Sigmoid colon (tissue), 7 donors: ENCODE results near the gene TSPAN18. TPM values are rescaled to one million over a fixed set of nuclear protein-coding genes. Genes with fewer than 3 reads are reported as not detected.

Experiments
- DNase-seq: peaks from one replicate; pipeline ENCODE4 v3.0.0-alpha.2; 2019
- H3K27ac ChIP-seq, 4 donors: fragments of 200-600 bp; sonication (generic); one replicate each; pipeline ENCODE4 v1.5.1; 2016 to 2019; ENCODE audit warnings: mild to moderate bottlenecking in 1 of 4
- H3K27me3 ChIP-seq, 3 donors: fragments of 200-600 bp; sonication (generic); one replicate each; pipeline ENCODE4 v1.5.1; 2019; ENCODE audit warnings: mild to moderate bottlenecking in 1 of 3
- H3K36me3 ChIP-seq, 4 donors: fragments of 200-600 bp; sonication (generic); one replicate each; pipeline ENCODE4 v1.5.1; 2016 to 2019
- H3K4me1 ChIP-seq, 4 donors: fragments of 200-600 bp; sonication (generic); one replicate each; pipeline ENCODE4 v1.5.1; 2017 to 2019
- H3K4me3 ChIP-seq, 4 donors: fragments of 200-600 bp; sonication (generic); one replicate each; pipeline ENCODE4 v1.5.1; 2017 to 2019; ENCODE audit warnings: mild to moderate bottlenecking in 2 of 4, moderate library complexity in 1 of 4
- H3K9me3 ChIP-seq, 4 donors: fragments of 200-600 bp in 3 of 4; sonication (generic) in 3 of 4; one replicate each; pipeline versions ENCODE4 v1.5.1 to v1.6.1; 2013 to 2019
- EP300 ChIP-seq, 4 donors: sonication (generic); formaldehyde crosslinking; IDR thresholded peaks; one replicate each; pipeline ENCODE4 v1.6.1; 2017; ENCODE audit warnings: antibody characterized with exemption in 4 of 4
- POLR2A ChIP-seq, 2 donors: fragments of 450-650 bp; IDR thresholded peaks; one replicate each; pipeline ENCODE4 v1.6.1; 2016; ENCODE audit warnings: antibody characterized with exemption in 2 of 2, mild to moderate bottlenecking in 2 of 2, moderate library complexity in 2 of 2
- POLR2AphosphoS5 ChIP-seq, 4 donors: sonication (generic); formaldehyde crosslinking; IDR thresholded peaks; one replicate each; pipeline ENCODE4 v1.6.1; 2017; ENCODE audit warnings: antibody characterized with exemption in 4 of 4
- WGBS, 2 donors: extraction: QIAGEN DNeasy Blood & Tissue Kit; methylation state at CpG; one replicate each; pipeline ENCODE4 v1.1.7; 2013; 5-methylcytosine and 5-hydroxymethylcytosine counted together
- intact Hi-C: fragments of 100-400 bp; cut with DNase I; formaldehyde crosslinking; loops from one replicate; pipeline ENCODE4 v1.15.1; 2023
- polyA plus RNA-seq, 3 donors: library from polyadenylated mRNA; stranded (reverse); fragments of 200-250 nt; gene quantifications; one replicate each; pipeline ENCODE4 v1.2.3, GENCODE V29; 2013
- total RNA-seq, 4 donors: library from RNA; depleted of rRNA; stranded (reverse); fragments of >200 nt; gene quantifications; one replicate each; pipeline ENCODE4 v1.1.0, GENCODE V29; 2016
- TF ChIP-seq, protein P1 (sequence below), 4 experiments: fragments of 450-650 bp in 3 of 4; fragments of 200-600 bp in 1 of 4; IDR thresholded peaks; one replicate each; pipeline ENCODE4 v1.5.1; 2016 to 2019; ENCODE audit warnings: antibody characterized with exemption in 4 of 4, mild to moderate bottlenecking in 3 of 4, moderate library complexity in 2 of 4
- donor health status: healthy with polysubstance abuse.
- donor health status: Bipolar disorder and iron deficiency.
- donor health status: healthy.

TSPAN18 gene
- total and polyA plus RNA-seq, 7 donors: 0.23 to 75.3 (median 13.8) TPM

DNA sequence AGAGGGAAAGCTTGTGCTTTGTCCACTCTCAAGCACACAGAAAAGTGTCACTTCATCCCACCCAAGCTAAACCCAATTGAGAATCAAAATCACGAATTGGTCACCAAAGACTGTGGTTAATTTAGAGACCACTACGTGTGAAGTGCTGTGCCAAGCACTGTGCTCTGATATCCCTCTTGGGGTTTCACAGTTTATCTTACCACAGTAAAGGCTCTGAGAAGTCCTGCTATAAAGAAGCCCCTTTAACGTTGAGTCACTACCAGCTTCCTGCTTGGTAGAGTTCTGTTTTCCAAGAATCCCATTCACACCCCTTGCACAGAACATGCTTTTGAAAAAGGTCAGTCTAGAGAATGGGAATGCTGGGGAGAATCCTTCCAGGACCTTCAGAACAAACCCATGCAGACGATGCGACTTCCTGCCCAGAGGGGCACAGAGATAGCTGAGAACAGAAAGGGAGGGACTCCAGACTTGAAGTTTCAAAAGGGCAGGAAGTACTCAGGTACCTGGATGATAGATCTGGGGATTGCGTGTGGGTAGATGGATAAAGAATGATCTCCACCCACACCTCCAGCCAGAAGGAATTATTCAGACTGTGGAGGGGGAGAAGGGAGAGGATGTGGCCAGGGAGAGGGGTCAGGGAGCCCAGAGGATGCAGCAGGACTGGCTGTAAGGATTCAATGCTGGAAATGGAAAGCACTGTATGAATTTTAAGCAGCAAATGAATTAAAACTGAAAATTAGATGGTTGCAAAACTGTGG lies 18.1 kb upstream of the TSPAN18 start:
- Histone ChIP-seq H3K36me3 (no peaks in the 10 kb centered on the region), H3K27me3 (no peaks in the 10 kb centered on the region), H3K4me1 (no peaks in the 10 kb centered on the region), H3K27ac (no peak overlapping the region), H3K9me3 (peaks cover 0 to 2% (median 0%) of the 10 kb centered on the region in 4 donors), H3K4me3 (no peak overlapping the region)
- no peak for TF ChIP-seq EP300 (IDR thresholded peaks at IDR 0.05)
- no peak for TF ChIP-seq POLR2A (IDR thresholded peaks at IDR 0.05)
- TF ChIP-seq, protein P1, sequence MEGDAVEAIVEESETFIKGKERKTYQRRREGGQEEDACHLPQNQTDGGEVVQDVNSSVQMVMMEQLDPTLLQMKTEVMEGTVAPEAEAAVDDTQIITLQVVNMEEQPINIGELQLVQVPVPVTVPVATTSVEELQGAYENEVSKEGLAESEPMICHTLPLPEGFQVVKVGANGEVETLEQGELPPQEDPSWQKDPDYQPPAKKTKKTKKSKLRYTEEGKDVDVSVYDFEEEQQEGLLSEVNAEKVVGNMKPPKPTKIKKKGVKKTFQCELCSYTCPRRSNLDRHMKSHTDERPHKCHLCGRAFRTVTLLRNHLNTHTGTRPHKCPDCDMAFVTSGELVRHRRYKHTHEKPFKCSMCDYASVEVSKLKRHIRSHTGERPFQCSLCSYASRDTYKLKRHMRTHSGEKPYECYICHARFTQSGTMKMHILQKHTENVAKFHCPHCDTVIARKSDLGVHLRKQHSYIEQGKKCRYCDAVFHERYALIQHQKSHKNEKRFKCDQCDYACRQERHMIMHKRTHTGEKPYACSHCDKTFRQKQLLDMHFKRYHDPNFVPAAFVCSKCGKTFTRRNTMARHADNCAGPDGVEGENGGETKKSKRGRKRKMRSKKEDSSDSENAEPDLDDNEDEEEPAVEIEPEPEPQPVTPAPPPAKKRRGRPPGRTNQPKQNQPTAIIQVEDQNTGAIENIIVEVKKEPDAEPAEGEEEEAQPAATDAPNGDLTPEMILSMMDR (IDR thresholded peaks at IDR 0.05): no peak
- no peak for TF ChIP-seq POLR2AphosphoS5 (IDR thresholded peaks at IDR 0.05)
- intact Hi-C loops: no loop called here
- WGBS, 2 donors: 71 to 80% methylated on average over 6 of the region's 6 CpGs
- no peak for DNase-seq

DNA sequence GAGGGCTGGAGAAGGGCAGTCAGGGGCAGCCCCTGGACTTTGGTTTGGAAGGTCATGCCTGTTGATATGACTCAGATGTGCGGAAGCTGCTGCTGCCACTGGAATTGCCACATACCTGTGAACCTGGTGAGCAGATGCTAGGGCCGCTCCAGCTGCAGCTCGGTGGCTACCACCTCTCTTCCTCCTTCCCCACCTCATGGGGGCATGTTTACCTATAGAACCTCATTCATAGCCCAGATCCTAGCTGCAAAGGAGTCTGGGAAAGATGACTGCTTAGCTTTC lies 17.5 kb upstream of the TSPAN18 start:
- no peaks in the 10 kb centered on the region for H3K27me3 ChIP-seq
- H3K36me3 ChIP-seq: no peaks in the 10 kb centered on the region
- H3K4me1 ChIP-seq: no peaks in the 10 kb centered on the region
- TF ChIP-seq POLR2A (IDR thresholded peaks at IDR 0.05): no peak
- no peak for TF ChIP-seq EP300 (IDR thresholded peaks at IDR 0.05)
- no peak for TF ChIP-seq POLR2AphosphoS5 (IDR thresholded peaks at IDR 0.05)
- TF ChIP-seq, protein P1 (IDR thresholded peaks at IDR 0.05): no peak
- H3K9me3 ChIP-seq: no peaks in the 10 kb centered on the region
- no peak for DNase-seq
- H3K27ac ChIP-seq: no peak overlapping the region
- intact Hi-C loops: no loop called here
- no peak overlapping the region for H3K4me3 ChIP-seq
- 57 to 82% methylated on average over 3 of the region's 3 CpGs for WGBS, 2 donors

DNA sequence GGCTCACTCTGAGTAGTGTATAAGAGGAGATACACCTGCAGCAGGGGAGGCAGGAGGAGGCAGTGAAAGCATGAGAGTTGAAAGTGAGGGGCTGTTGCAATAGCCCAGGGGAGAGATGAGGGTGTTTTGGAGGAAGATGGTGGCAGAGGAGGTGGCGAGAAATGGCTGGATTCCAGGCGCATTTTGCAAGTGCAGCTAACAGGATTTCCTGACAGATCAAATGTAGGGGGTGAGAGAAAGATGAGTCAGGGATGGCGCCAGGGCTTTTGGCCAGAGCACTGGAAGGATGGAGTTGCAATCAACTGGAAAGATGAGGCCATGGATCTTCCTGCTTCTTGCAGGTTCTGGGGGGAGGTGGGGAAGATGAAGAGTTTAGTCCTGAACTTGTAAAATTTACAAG lies 16.8 kb upstream of the TSPAN18 start:
- Histone ChIP-seq H3K27ac (no peak overlapping the region), H3K27me3 (no peaks in the 10 kb centered on the region), H3K9me3 (no peaks in the 10 kb centered on the region), H3K4me1 (no peaks in the 10 kb centered on the region), H3K4me3 (no peak overlapping the region), H3K36me3 (no peaks in the 10 kb centered on the region)
- DNase-seq: no peak
- intact Hi-C loops: no loop called here
- WGBS, 2 donors: 73 to 76% methylated on average over 3 of the region's 3 CpGs
- TF ChIP-seq, protein P1 (IDR thresholded peaks at IDR 0.05): no peak
- TF ChIP-seq POLR2A (IDR thresholded peaks at IDR 0.05) (no peak), EP300 (IDR thresholded peaks at IDR 0.05) (no peak), POLR2AphosphoS5 (IDR thresholded peaks at IDR 0.05) (no peak)

DNA sequence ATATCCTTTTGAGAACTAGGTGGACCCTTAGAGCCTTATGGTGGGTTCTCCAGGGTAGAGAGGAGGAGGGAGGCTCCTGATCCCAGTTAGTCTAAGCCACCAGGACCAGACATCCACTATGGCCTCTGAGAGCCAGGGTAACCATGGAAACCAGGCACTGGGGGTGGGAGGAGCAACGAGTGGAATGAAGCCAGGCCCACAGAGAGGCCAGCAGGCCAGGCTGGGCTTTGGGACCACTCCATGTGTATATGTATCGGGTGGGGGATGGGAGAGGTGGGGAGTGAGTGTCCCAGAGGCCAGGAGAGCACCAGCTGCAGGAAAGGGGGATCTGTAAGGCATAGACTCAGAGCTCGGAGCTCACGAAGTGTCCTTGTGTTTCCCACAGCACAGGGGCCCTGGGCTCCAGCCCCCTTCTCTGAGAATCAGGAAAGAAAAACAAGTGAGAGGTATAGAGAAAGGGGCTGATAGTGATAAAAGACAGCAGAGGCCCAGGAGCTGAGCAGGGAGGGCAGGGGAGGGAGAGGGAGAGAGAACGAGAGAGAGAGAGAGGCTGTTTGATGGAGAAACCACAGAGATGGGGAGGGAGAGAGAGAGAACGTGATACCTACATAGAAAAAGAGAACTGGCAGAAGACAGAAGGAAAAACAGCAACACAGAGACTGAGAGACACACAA lies 15.5 kb upstream of the TSPAN18 start:
- Histone ChIP-seq H3K27ac (no peak overlapping the region), H3K4me3 (no peak overlapping the region), H3K9me3 (no peaks in the 10 kb centered on the region), H3K36me3 (no peaks in the 10 kb centered on the region), H3K4me1 (no peaks in the 10 kb centered on the region), H3K27me3 (no peaks in the 10 kb centered on the region)
- TF ChIP-seq EP300 (IDR thresholded peaks at IDR 0.05): no peak
- TF ChIP-seq POLR2A (IDR thresholded peaks at IDR 0.05): no peak
- TF ChIP-seq, protein P1 (IDR thresholded peaks at IDR 0.05): no peak
- no peak for TF ChIP-seq POLR2AphosphoS5 (IDR thresholded peaks at IDR 0.05)
- no peak for DNase-seq
- WGBS, 2 donors: 56 to 59% methylated on average over 6 of the region's 6 CpGs
- intact Hi-C loops: no loop called here
